GF-D8 (cell line): ENCODE measurements around the gene SNRPA.
"Not testable (repeated sequence)": the region's sequence is repeated elsewhere in the genome, so short reads cannot be mapped to it uniquely, and the experiment has no call there.

Experiments used
- DNase-seq: peaks from one replicate; lab custom pipeline; 2025; lab: John Stamatoyannopoulos, UW

The SNRPA gene

DNA sequence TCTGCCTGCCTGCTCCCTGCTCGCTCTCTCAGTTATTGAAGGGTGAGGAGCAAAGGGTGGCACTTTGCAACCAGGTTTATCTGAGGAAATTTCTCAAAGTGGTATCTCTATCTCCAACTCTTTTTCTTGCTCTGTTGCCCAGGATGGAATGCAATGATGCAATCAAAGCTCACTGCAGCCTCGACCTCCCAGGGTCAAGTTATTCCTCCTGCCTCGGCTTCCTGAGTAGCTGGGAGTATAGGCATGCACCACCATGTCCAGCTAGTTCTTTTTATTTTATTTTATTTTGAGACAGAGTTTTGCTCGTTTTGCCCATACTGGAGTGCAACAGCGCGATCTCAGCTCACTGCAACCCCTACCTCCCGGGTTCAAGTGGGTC is 5.6 kb upstream of the SNRPA start:
- DNase-seq, result no peak

DNA sequence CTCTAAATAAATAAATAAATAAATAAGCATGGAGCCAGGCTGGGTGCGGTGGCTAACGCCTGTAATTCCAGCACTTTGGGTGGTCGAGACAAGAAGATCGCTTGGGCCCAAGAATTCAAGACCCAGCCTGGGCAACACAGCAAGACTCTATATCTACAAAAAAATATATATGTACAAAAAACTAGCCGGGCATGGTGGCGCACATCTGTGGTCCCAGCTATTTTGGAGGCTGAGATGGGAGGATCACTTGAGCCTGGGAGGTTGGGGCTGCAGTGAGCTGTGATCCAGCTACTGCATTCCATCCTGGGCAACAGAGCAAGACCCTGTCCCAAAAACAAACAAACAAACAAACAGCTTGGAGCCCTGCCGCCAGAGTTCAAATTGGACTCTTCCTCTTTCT is 3.5 kb upstream of the SNRPA start:
- DNase-seq, result no peak

DNA sequence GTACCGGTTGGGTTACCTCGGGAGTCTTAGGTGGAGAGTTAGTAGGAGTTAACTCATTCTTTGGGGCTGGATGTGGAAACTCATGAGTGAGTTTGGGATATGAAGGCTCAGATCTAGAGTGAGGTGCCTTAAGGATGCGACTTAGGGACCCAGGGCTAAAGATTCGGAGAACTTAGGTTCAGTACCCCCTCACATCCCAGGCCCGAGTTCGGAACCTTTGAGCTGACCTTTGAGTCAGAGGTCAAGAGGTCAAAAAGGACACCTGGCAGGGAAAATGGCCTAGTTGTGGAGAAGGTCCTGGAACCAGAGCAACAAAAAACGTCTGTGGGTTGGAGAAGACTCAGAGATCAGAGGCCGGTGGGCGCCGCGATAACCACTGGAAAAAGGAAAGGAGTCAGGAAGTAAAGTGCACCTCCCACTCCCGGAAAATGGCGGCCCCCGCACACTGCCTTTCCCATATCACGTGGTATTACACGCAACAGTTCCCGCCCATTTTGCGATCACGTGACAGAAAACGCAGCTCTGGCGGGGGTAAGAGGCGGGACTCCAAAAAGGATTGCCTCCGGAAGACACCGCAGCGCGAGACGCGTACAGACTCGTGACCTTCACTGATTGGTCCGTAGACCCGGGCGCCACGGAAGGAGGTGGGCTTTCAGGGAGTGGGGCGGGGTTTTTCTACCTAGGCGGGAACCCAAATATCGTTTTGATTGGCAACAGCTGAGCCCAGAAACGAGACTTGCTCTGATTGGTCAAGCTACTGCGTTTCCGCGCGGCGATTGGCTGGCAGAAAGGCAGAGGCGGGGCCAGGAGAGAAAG is 737 bp upstream of the SNRPA start, which contains the start of gene ACTMAP:
ACTMAP (minus strand) TSS at position 420 of the 816 bp plus-strand sequence. CDS start 674 bp downstream, outside the sequence.
- peak; percentile 99 for DNase-seq

DNA sequence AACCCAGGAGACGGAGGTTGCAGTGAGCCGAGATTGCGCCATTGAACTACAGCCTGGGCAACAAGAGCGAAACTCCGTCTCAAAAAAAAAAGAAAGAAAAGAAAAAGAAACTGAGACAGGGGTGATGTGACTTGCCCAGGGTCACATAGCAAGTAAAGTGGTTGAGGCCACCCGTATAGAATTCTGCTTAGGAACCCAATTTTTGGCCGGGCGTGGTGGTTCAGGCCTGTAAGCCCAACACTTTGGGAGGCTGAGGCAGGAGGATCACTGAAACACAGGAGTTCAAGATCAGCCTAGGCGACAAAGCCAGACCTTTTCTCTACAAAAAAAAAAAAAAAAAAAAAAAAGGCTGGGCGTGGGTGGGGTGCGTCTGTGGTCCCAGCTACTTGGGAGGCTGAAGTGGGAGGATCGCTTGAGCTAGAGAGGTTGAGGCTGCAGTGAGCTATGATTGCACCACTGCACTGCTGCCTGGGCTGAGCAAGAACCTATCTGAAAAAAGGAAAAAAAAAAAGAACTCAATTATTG is 1.3 kb downstream of the SNRPA start:
- DNase-seq, result no peak

DNA sequence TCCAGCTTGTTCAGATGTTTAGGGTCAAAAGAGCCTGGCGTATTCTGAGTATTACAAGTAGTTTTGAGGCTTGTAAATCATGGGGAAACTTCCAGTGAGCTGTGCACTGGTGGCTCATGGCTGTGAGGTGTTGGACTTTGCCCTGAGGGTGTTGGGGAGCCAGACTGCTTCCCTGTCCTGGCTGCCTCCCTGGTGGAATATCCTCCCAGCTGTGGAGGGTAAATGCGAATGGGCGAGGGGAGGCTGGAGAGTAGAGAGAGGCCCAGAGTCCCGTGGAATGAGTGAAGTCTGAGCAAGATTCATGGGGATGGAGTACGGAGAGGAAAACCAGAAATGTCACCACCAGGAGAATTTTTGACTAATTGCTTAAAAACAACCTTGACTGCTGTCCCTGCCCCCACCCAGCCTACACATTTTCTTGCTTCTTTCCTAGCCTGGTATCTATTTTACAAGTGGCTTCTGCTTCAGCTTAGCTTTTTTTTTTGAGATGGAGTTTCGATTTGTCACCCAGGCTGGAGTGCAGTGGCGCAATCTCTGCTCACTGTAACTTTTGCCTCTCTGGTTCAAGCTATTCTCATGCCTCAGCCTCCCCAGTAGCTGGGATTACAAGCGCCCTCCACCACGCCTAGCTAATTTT is 3.7 kb downstream of the SNRPA start:
- DNase-seq, result no peak

DNA sequence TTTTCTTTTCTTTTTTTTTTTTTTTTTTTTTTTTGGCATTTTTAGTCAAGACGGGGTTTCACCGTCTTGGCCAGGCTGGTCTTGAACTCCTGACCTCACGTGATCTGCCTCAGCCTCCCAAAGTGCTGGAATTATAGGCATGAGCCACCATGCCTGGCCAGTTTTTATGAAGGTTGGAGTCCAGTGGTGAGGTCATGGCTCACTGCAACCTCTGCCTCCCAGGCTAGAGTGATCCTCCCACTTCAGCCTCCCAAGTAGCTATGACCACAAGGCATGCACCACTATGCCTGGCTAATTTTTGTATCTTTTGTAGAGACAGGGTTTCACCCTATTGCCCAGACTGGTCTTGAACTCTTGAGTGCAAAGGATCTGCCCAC is 4.2 kb downstream of the SNRPA start:
- DNase-seq, result no peak

DNA sequence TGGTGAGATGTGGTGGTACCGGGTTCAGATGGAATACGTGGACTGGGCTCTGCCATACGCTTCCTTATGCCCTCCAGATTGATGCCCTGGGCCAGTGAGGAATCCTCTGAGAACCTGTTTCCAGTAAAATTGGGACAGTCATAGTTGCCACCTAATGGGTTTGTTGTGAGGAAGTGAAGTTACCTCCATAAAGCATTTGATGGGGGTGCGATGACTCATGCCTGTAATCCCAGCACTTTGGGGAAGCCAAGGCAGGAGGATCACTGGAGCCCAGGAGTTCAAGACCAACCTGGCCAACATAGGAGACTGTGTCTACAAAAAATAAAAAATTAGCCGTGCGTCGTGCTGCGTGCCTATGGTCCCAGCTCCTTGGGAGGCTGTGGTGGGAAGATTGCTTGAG is 4.8 kb downstream of the SNRPA start:
- no peak for DNase-seq

DNA sequence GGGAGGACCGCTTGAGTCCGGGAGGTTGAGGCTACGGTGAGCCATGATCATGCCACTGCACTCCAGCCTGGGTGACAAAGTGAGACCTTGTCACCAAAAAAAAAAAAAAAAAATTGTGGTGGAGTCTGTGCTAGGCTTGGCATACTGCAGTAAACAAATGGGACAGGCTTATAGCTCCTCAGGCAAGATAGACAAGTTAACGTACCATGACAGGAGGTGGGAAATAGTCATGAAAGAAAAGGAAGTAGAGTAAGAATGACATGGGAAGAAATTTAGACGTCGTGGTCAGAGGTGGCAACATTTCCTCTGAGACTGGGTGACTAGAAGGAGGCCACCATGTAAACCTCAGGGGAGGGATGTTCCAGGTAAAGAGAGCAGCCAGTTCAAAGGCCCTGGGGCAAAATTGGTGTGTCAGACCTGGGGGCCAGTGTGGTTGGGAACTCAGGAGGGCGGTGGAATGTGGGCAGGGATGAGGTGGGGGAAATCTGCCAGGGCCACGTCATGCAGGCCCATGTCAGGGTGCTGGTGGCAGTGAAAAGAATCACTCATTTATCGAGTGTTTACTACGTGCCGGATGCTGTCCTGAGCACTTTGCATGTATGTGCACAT is 5.6 kb downstream of the SNRPA start:
- no peak for DNase-seq

DNA sequence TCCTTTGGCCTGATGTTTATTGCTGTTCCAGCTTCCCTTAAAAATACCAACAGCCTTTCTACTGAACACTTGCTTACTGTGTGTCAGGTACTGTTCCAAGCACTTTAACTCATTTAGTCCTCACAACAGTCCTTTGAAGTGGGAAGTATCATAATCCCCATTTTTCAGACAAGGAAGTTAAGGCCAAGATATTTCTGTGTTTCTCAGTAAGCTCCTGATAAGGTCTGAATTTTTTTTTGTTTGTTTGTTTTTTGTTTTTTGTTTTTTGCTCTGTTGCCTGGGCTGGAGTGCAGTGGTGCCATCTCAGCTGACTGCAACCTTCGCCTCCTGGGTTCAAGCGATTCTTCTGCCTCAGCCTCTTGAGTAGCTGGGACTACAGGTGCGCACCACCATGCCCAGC is 7.5 kb downstream of the SNRPA start:
- DNase-seq, result no peak

DNA sequence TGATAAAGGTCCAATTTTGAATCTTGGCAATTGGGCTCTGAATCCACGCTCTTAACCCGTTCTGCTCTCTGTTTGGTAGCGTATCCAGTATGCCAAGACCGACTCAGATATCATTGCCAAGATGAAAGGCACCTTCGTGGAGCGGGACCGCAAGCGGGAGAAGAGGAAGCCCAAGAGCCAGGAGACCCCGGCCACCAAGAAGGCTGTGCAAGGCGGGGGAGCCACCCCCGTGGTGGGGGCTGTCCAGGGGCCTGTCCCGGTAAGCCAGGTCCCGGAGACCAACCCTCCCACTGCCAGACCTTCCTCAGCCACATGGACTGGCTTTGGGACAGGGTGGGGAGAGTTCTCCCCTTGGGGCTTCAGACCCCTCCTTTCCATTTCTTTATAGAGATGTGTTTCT is 8.3 kb downstream of the SNRPA start:
- DNase-seq, result no peak

DNA sequence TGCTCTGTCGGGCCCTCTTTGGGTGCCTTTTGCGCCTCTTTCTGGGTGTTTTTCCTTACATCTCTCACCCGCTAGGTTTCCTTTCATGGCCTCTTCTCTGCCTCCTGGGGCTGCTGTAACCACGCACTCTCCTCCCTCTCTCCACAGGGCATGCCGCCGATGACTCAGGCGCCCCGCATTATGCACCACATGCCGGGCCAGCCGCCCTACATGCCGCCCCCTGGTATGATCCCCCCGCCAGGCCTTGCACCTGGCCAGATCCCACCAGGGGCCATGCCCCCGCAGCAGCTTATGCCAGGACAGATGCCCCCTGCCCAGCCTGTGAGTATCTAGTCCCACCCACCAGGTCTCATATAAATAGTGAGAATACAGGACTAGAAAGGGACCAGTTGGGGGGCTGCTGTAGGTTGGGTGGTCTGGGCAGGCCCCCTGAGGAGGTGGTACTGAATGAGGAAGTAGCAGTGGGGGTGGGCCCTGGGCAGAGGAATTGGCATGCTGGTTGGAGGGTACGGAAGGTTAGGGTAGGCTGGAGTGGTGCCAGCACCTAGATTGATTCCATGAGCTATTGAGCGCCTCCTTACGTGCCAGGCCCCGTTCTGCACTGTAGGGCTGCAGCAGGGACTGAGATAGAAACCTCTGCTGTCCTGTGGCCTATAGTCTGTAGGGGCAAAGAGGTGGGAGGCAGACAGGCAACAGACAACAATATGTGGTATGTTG is 11.9 kb downstream of the SNRPA start:
- no peak for DNase-seq

DNA sequence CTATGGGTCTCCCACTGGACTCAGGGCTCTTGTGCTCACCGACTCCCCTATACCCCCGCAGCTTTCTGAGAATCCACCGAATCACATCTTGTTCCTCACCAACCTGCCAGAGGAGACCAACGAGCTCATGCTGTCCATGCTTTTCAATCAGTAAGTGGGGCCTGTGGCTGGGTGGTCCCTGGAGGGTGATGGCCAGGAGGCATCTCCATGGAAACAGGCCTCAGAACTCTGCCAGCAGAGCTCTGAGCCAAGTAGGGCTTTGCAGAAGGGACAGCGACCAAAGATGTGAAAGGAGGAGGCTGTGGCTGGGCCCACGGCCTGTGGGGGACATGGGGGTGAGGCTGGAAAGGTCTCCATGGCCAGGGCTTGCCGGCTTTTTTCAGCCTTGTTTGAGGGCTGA is 12.5 kb downstream of the SNRPA start:
- DNase-seq, result no peak

DNA sequence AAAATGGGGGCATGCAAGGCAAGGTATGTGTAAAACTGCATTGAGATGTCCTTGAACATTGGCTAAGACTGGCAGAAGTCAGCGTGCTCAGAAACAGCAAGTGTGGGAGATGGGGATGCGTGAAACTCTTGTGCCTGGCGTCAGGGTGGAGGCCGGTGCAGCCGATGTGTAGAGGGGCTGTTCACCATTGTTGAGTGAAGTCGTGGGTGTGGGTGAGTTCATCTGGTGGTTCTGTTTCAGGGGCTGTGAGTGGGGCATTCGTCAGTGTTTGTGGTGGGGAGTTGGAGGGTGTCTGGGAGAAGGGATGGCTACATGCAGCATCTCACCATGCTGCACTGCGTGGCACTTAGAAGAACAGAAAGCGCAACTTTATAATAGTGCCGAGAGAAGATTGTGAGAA is 13.0 kb downstream of the SNRPA start:
- no peak for DNase-seq

DNA sequence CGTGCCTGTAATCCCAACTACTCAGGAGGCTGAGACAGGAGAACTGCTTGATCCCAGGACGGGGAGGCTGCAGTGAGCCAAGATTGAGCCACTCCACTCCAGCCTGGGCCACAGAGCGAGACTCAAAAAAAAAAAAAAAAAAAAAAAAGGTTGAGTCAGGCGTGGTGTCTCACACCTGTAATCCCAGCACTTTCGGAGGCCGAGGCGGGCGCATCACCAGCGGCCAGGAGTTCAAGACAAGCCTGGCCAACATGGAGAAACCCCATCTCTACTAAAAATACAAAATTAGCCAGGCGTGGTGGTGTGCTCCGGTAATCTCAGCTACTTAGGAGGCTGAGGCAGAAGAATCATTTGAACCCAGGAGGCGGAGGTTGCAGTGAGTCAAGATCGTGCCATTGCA is 15.4 kb downstream of the SNRPA start:
- DNase-seq, result not testable (repeated sequence)

DNA sequence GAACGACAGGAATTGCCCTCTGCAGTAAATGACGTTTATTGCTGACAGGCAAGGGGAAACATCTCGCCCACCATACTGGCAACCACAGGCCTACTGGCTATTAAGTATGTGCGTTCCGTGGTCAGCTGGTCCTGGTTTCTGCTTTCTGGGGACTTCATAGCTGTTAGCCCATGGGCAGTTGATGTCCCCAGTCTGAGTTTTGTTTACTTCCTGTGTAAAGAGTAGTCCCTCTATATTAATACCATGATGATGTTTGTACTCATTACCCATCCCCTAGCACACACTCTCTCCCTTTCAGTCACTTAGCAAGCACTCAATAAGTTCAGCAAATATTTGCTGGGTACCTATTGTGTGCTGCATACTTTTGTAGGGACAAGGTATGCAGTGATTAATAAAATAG is 17.9 kb downstream of the SNRPA start:
- no peak for DNase-seq

DNA sequence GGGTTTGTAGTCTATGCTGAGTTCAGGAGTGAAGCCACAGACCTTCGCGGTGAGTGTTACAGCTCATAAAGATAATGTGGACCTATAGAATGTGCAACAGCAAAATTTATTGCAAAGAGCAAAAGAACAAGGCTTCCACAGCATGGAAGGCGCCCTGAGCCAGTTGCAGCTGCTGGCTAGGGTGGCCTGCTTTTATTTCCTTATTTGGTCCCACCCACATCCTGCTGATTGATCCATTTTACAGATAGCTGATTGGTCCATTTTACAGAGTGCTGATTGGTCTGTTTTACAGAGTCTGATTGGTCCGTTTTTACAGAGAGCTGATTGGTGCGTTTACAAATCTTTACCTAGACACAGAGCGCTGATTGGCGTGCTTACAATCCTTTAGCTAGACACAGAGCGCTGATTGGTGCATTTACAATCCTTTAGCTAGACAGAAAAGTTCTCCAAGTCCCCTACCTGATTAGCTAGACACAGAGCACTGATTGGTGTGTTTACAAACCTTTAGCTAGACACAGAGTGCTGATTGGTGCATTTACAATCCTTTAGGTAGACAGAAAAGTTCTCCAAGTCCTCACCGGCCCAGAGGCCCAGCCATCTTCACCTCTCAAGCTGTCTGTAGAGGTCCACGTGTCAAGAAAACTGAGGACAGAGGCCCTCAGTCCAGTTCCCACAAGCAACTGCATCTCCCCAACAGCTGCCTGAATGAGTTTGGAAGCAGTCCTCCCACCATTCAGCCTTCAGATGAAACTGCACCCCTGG is 20.3 kb downstream of the SNRPA start:
- DNase-seq, result not testable (repeated sequence)

DNA sequence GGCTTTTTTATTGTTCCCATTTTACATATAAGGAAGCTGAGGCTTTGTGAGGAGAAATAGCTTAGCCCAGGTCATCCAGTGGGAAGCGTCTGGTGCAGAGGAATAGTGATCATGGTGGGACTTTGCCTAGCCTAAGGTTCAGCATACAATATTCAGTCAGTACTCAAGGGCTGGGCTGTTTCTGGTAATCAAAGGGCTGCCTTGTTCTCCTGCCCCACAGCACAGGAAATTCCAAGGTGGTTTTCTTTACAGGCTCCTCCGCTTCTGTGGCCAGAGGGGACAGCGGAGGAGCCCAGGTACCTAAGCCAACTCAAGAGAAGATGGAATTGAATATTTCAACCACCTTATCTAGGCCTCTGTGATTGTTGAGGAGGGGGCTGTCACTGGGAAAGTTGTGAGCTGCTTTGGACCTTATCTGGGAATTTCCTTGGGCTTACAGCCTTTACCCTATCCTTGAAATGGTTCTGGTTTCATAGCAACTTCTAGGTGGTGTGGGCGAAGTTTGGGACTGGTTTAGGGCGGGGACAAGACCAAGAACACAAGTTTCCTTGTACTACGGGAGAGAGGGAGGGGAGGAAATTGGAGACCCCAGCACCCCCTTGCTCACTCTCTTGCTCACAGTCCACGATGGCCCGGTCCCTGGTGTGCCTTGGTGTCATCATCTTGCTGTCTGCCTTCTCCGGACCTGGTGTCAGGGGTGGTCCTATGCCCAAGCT is 24.1 kb downstream of the SNRPA start, which contains the start of gene MIA:
MIA (plus strand) TSS at position 606 of the 716 bp plus-strand sequence; CDS start at position 628, 22 bp downstream.
- no peak for DNase-seq

DNA sequence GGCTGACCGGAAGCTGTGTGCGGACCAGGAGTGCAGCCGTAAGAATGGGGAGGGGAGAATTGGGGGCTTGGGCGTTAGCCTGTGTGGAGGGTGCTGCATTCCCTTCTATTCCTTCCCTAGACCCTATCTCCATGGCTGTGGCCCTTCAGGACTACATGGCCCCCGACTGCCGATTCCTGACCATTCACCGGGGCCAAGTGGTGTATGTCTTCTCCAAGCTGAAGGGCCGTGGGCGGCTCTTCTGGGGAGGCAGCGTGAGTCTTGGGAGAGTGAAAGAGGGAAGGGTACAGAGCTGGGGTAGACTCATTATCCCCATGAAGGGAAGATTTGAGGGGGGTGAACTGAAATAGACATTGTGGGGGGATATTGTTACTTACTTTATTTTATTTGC is 24.6 kb downstream of the SNRPA start:
- DNase-seq, result no peak

DNA sequence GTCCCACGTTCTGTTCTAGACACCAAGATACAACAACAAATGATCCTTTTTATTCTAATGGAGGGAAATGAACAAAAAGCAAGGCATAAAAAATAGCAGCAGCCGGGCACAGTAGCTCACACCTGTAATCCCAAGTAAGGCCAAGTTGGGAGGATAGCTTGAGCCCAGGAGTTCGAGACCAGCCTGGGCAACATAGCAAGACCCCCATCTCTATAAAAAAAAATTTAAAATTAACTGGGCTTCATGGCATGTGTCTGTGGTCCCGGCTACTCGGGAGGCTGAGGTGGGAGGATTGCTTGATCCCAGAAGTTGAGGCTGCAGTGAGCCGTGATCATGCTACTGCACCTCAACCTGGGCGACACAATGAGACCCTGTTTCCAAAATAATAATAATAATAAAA is 25.4 kb downstream of the SNRPA start:
- DNase-seq, result no peak

DNA sequence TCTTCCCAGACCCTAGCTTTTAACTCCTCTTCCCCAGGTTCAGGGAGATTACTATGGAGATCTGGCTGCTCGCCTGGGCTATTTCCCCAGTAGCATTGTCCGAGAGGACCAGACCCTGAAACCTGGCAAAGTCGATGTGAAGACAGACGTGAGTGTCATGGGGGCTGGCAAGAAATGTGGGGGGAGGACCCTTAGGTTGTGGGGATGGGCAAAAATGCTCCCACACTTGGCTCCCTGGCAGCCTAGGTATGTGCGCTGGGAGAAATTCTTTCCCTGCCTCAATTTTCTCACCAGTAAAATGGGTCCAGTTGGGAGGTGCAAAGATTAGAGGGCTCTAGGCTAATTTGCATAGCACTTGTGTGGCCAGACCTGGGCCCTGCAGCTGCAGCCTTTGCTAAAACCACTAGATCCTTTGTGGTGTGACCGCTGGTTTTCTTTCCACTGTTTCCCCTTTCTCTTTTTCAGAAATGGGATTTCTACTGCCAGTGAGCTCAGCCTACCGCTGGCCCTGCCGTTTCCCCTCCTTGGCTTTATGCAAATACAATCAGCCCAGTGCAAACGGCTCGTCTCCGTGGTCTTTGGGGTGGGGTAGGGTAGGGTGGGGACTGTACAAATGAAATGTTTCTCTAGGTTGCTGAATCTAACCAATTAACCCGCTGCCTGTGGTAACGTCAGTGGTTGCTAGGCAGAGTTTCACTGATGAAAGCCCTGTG is 26.1 kb downstream of the SNRPA start:
- DNase-seq, result peak; percentile 97
